HG03103 (cell line): ENCODE data around the gene SPDEF.

ENCODE experiments used
- ATAC-seq: cut with Tn5 transposase; IDR thresholded peaks from one replicate; pipeline ENCODE4 v1.9.1; 2021; ENCODE audit warnings: low read depth; ENCODE audit not compliant: unreplicated experiment

SPDEF gene

DNA sequence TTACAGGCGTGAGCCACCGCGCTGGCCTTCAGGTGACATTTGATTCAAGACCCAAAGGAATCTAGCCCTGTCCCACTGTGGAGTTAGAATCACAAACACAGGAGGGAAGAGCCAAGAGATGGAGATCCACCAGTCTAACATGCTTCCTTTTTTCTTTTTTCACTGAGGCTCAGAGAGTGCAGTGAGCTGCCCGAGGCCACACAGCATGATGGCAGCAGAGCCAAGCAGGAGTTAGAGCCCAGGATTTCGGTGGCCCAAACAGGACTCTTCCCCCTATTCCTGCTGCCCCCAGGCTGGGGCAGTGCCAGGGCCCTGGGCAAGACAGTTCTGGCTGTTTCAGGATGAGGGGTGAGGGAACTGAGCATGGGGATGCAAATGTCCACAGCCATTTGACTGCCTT lies 8.1 kb upstream of the SPDEF start:
- ATAC-seq, result no peak

DNA sequence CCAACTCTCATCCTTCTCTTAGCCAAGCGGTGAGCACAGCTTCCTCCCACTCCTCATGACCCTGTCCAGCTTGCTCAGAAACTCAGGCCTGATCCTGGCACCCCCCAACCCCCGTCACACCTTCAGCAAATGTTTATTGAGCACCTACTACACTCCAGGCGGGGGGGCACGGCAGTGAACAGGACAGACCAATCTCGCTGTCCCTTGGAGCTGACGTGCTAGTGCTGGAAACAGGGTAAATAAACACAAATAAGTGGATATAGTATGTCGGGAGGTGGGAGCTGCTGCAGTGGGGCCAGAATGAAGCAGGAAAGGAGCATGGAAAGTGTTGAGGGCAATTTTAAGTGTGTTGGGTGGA lies 7.4 kb upstream of the SPDEF start:
- no peak for ATAC-seq

DNA sequence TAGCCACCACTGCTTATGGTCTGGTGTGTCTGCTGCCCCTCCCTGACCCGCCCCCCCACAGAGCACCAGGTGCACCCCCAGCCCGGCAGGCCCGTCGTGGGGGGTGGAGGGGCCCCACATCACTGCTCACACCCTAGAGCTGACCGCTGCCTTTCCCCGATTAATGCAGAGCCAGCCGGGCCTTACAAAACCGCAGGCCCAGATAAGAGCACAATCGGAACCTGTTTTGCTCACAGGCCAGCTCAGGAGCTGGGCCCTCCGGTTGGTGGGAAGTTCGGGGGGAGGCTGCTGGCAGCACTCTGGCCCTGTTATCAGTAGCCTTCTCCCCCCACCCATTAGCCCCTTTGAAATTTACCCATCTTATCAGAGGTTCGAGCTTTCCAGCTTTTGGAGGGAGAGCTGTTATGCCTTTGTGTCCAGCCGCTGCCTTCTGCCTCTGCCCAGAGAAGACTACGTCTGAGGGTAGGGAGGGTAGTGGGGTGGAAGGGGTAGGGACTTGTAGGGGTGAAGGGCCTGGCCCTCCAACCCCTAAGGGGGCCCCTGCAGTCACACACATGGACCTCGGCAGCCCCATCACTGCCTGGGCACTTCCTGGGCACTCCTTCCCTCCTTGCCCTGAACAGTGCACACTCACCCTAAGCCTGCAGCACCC lies 6.9 kb upstream of the SPDEF start:
- no peak for ATAC-seq

DNA sequence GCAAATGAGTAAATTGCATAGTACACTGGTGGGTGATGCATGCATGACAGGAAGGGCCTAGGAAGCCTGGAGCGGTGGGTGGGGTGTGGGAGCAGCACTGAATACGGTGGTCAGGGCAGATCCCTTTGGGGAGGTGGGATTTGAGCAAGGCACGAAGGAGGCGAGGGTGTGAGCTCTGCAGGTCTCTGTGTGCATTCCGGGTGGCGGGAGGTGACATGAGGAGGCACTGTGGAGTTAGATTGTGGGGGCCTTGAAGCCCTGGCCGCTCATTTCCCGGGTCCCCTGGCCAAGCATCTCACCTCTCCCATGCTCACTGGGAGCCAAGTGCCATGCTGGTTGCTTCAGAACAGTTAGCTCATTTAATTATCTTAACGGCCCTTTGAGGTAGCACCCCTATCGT lies 6.2 kb upstream of the SPDEF start:
- ATAC-seq, result no peak

DNA sequence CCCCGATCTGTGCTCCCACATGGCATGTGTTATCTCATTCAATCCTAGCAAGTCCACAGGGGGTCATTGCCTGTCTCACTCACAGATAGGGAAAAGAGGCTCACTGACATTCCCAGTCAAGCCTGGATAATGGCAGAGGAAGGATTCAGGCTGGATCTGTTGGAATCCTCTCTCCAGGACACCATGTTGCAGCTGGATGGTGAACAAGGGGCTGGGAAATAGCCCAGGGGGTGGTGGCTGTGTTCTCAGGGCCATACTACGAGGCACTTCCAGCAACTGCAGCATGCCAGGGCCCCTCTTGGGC lies 5.0 kb upstream of the SPDEF start:
- no peak for ATAC-seq

DNA sequence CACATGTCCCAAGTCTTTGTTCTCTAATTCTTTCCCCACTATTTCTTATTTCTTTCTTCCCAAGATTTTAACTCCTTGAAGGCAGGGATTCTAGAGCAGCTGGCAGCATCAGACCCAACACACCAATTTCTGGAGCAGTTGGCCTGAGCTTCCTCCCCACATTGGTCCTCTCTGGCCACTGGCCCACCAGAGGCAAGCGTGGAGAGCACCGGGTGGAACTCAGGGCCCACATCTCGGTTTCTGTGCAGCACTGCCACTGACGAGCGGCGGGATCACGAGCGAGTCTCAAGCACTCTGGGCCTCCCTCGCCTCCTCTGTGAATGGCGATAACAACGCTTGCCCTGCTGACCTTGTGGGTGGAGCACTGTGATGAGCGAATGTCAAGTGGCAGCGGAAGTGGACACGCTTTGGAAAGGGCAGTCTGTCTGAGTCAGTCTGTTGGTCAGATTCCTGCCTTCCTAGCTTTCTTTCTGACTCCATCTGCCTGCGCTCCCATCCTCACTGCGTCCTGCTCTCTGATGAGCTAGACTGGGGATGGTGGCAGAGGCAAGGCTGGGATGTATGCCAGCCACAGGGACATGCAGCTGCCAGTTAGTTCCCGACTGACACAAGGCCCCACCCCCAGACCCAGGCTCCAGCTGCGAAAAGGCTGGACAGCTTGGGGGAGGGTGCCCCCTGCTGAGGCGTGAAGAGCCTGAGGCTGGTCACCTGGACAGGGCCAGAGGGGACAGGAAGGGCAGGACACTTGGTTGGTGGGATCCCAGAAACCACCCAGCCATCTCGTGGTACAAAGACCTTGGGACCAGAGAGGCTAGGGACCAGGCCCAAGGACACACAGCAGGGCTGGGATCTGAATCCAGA lies 4.5 kb upstream of the SPDEF start:
- ATAC-seq, result no peak

DNA sequence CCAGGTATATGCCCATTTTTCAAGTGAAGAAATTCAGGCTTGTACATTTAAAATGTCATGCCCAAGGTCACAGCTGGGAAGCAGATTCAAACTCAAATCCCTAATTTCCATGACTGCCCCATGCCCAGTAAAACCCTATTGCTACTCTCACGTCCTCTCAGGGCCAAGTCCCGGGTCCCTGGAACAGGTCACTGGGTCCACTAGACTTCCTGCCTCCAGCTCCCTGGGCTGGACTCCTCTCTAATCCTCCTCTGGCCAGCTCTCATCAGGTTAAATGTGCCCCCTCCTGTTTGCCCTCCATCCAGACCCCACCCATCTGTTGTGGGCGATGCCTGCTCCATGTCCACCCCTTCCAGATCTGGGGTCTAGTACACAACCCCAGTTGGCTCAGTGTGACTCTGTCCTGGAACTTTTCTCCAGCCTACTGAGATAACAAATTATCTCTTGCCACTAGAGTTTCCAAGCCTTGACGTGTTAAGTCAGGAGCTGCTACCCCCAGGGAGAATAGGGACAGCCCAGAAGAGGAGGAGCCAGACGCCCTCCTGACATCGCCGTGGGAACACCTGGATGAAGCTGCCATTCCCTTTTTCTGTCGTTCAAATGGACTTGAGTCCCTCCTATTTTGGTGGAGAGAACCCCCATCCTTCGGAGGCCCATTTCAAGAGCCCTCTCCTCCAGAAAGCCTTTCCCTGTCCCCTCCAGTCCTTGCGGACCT lies 3.7 kb upstream of the SPDEF start:
- no peak for ATAC-seq

DNA sequence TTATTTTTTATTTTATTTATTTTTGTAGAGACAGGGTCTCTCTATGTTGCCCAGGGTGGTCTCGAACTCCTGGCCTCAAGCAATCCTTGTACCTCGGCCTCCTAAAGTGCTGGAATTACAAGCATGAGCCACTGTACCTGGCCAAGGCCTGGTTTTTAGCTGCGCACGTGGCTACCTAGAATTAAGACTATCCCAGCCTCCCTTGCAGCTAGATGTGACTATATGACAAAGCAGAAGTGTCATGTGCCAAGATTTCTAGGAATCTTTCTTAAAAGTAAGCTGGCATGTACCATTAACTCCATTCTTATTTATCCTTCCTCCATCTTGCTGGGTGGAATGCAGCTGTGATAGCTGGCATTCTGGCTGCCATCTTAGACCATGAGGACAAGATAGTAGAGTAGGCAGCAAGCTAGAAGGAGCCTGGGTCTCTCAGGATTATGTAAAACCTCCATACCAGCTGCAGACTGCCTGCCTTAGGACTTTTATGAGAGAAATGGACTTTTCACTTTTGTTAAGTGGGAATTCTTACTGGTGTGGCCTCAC lies 2.1 kb upstream of the SPDEF start:
- no peak for ATAC-seq

DNA sequence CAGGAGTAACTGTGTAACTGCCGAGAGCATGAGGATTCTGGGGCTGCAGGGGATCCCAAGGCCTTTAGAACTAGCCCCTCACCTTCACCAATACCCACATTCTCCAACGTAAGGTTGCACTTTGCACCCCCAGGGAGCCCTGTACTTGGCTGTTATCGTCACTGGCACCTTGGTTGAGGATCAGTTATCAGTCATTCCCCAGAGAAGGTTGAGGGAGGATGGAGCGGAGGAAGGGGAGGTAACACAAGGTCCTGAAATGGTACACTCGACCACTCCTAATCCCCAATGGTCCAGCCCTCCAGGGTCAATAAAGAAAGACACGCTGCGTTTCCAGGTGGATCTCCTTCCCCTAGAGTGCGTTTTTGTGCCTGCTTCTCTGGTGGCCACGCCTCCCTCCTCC lies 1.1 kb upstream of the SPDEF start:
- no peak for ATAC-seq

DNA sequence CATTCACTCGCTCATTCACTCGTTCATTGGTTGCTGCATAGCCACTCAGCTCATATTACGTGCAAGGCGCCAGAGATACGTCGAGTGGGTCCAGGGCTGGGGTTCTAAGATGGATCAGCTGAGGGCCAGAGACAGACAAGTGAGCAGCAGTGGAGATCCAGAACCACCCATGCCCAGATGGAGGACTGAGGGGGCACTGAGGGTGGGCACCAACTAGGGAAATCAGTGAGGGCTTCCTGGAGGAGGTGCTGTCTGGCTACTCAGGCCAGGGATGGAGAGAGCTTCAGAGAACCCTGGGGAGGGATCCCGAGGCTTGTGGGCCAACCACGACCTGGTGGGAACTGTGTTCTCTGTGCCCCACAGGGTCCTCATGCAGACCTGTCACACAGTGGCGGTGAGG lies 364 bp upstream of the SPDEF start:
- ATAC-seq, result no peak

DNA sequence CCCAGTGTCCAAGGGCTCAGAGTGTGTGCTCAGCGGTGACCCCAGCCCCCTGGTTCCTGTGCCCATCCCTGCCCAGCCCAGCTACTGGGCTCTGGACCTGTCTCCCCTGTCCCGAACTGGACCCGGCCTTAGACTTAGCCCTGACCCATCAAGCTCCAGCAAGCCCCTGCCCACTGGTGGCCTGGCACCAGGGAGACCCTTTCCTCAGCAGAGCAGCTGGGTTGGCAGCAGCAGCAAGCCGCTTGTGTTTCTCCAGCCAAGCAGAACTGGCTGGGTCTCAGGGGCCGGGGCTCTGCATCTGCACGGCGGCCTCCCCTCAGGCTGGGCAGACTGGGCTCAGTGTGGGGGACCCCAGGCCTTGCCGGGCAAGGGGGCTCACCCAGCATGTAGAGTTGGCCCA lies 801 bp downstream of the SPDEF start:
- no peak for ATAC-seq

DNA sequence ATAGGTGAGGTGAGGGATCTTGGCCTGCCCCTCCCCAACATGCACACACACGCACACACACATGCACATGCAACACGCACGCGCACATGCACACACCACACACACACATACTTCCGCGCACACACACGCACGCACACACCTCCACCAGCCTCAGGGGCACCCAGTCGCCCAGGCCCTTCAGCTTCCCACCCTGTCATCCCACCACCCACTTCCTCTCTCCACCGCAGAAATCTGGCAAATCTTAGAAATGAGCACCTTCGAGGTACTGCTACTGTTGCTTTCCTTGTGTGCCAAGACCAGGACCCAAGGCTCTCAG lies 1.2 kb downstream of the SPDEF start:
- no peak for ATAC-seq

DNA sequence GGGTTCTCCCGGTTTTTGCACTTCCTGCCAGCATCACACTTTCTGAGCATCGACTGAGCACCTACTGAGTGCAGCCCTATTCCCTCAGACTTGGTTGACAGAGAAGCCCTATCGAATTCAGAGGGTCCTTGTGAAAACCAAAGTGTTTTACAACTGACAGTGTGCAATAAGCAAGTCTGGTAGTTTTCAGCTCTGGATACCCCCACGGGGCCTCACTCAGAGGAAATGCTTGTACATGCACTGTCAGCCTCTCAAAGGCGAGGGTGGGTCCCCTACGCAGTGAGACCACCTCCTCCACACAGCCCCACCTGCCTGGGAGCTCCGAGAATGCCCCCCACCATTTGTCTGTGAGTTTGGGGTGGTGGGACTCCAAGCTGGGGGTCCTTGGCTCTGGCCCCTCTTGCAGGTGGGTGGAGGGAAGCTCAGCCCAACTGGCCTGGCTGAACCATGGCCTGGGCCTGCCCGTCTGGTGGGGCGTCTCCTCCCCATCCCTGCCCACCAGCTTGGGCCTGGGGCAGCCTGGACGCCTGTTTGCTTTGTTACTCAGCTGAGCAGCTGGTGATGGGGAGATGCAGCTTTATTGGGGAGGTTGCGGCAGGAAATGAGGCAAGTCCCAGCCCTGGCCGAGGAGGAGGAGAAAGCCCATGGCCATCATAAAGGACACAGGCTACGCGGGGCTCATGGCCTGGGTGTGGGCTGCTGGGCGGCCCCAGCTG lies 1.7 kb downstream of the SPDEF start:
- ATAC-seq, result no peak

DNA sequence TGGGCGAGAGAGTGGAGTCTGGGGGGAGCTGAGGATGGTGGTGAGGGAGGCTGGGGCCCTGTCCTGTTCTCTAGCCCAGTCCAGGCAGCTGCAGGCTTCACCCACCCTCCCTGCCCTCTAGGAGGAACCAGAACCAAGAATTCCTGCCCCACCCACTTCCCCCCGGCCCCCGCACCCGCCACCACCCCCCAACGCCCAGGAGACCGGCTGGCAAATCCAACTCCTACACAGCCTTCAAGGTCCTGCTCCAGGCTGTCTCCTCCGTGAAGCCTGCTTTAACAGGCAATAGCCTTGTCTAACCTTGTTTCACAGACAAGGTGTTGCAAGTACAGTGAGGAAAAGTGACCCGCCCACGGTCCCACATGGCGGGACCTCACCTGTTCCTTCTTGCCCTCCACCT lies 2.4 kb downstream of the SPDEF start:
- ATAC-seq, result no peak

DNA sequence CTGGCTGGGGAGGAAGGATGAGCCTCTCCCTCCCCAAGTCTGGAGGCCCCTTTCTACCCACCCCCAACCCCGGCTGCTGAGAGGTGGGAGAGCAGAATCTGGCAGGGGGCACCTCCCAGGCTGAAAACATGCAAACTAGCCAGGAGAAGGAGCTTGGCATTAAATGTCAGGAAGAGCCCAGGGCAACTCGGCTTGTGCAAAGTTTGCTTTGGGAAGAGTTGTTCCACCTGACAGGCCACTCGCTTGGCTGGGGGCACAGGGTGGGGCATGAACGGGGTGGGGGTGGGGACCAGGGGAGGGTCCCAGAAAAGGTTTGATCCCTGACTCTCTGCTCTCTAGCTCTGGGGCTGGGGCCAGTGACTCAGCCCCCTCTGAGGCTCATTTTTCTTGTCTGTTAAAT lies 3.0 kb downstream of the SPDEF start:
- ATAC-seq, result no peak

DNA sequence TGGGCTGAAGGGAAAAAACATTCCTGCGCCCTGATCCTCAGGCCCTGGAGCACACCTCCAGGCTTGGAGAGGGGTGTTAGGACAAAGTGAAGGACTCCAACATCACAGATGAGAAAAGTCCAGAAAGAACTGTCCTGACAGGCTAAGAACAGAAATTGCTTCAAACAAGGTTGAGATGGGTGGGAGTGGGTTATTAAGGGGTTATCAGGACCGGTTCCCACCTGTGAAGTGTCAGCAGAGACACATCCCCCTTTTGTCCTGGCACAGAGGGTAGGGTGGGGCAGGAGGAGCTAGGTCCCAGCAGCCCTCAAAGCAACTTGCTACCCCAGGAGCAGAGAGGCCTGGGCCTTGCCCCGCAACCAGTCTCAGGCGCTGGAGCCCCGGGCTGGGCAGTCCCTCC lies 3.5 kb downstream of the SPDEF start:
- no peak for ATAC-seq

DNA sequence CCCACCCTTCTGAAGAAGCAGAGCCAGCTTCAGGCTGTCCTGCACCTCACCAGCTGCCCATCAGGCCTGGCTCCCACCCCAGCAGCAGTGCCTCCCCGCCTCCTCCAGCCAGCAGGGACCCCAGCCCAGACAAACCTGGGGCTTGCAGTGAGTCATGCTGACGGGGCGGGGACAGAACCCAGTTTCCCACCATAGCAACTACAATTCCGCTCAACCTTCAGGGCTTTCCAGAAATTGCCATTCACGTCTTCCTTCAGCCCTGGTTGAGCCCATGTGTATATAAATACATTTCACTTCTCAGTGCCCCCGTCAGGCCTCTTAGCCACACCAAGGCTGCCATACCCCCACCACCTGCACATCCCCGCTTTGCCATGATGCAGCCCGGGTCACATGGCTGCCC lies 4.4 kb downstream of the SPDEF start:
- no peak for ATAC-seq

DNA sequence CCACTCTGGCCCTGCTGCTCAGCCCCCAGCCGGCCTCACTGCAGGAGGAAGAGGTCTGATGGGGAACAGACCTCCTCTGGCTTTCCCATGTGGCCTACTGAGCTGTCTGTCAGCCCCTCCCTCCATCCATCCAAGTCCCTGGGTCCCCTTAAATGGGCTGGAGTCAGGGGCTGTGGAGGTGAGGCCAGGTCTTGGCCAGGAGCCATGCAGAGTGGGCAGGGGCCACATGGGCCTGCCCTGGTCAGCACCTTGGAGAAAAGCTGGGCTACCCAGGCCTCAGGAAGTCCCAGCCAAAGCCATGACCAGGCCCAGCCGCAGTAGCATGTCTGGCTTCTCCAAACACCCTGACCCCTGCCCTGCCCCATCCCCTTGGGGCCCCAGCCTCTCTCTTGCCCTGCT lies 6.3 kb downstream of the SPDEF start:
- ATAC-seq, result no peak

DNA sequence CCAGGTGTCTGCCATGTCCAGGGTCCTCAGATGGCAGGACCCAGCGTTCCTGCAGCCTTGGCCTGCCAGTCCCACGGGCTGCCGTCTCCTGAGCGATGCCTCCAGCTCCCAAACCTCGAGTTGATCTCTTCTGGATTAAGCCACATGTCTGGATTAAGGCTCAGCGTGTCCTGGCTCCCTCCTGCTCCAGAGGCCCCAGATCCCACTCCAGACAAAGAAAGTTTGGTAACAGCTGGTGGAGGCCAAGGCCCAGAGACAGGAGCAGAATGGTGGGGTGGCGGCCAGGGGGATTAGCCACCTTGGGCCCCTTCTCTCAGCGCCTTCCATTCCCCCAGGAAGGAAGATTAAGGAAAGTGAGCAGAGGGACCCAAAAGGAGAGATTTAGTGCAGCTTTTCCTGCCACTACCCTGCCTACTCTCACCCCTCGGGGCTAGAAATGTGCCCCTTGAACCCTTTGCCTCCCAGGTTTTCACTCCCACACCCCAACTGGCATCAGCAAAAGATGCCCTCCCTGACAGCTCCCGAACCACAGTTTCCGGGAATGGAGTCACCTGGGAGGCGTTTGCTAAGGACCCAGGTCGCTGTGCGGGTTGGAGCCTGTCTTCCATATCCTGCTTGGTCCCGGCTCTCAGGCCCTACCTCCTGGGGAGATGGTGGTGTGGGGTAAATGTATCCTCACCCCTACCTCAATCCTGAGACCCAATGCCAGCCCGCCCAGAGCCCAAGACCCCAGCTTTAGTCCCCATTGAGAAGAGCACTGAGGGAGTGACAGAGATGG lies 6.9 kb downstream of the SPDEF start:
- ATAC-seq, result no peak
